Astrocyte (in vitro differentiated cells and primary cell): ENCODE results near the gene GPC3. TPM values are rescaled to one million over a fixed set of nuclear protein-coding genes. Genes with fewer than 3 reads are reported as not detected.

ENCODE experiments used
- DNase-seq: peaks from one replicate; pipeline ENCODE4 v3.0.0-alpha.2; 2010; ENCODE audit warnings: low read depth
- FAIRE-seq: peaks from 2 replicates; lab custom pipeline; 2011; peaks lifted over from hg19 to GRCh38; lab: Jason Lieb, UNC
- H2AFZ ChIP-seq: 2 replicates; pipeline ENCODE4 v1.6.0; 2012; ENCODE audit warnings: low read depth, low read length, inconsistent platforms
- H3K27ac ChIP-seq: 2 replicates; pipeline ENCODE4 v1.5.1; 2011; ENCODE audit warnings: low read depth, low read length, inconsistent platforms
- H3K27me3 ChIP-seq: 2 replicates; pipeline ENCODE4 v1.6.0; 2011; ENCODE audit warnings: low read length, inconsistent platforms; ENCODE audit not compliant: insufficient read depth
- H3K36me3 ChIP-seq: 2 replicates; pipeline ENCODE4 v1.5.1; 2011; ENCODE audit warnings: low read length, inconsistent platforms; ENCODE audit not compliant: insufficient read depth
- H3K4me1 ChIP-seq: 2 replicates; pipeline ENCODE4 v1.5.1; 2011; ENCODE audit warnings: low read length, inconsistent platforms; ENCODE audit not compliant: insufficient read depth
- H3K4me2 ChIP-seq: 2 replicates; pipeline ENCODE4 v1.6.0; 2012; ENCODE audit warnings: low read length, inconsistent platforms
- H3K4me3 ChIP-seq: 2 replicates; pipeline ENCODE4 v1.5.1; 2011; ENCODE audit warnings: low read depth, mild to moderate bottlenecking, low read length, inconsistent platforms; ENCODE audit not compliant: insufficient read depth
- H3K79me2 ChIP-seq: 2 replicates; pipeline ENCODE4 v1.6.0; 2012; ENCODE audit warnings: mild to moderate bottlenecking, low read length, inconsistent platforms; ENCODE audit not compliant: insufficient read depth
- H3K9ac ChIP-seq: 2 replicates; pipeline ENCODE4 v1.6.0; 2012; ENCODE audit warnings: mild to moderate bottlenecking, low read length, inconsistent platforms
- H3K9me3 ChIP-seq: 2 replicates; pipeline ENCODE4 v1.5.1; 2012; ENCODE audit warnings: low read depth, mild to moderate bottlenecking, low read length, inconsistent platforms; ENCODE audit not compliant: insufficient read depth
- H4K20me1 ChIP-seq: 2 replicates; pipeline ENCODE4 v1.6.0; 2012; ENCODE audit warnings: low read length, inconsistent platforms; ENCODE audit not compliant: insufficient read depth
- H3K27ac Mint-ChIP-seq: one replicate; pipeline ENCODE4 v1.8.0; 2021; ENCODE audit warnings: mild to moderate bottlenecking, mixed read lengths; ENCODE audit not compliant: unreplicated experiment
- H3K27me3 Mint-ChIP-seq: one replicate; pipeline ENCODE4 v1.8.0; 2021; ENCODE audit warnings: low read depth, mixed read lengths; ENCODE audit not compliant: unreplicated experiment
- H3K36me3 Mint-ChIP-seq: one replicate; pipeline ENCODE4 v1.8.0; 2021; ENCODE audit warnings: low read depth, mixed read lengths; ENCODE audit not compliant: unreplicated experiment
- H3K4me1 Mint-ChIP-seq: one replicate; pipeline ENCODE4 v1.8.0; 2021; ENCODE audit warnings: low read depth, mixed read lengths; ENCODE audit not compliant: unreplicated experiment
- H3K4me3 Mint-ChIP-seq: one replicate; pipeline ENCODE4 v1.8.0; 2021; ENCODE audit warnings: mild to moderate bottlenecking, moderate library complexity, mixed read lengths; ENCODE audit not compliant: unreplicated experiment
- H3K9me3 Mint-ChIP-seq: one replicate; pipeline ENCODE4 v1.8.0; 2021; ENCODE audit warnings: mild to moderate bottlenecking, mixed read lengths; ENCODE audit not compliant: unreplicated experiment
- CTCF ChIP-seq: IDR thresholded peaks from 2 replicates; pipeline ENCODE4 v1.5.1; 2011; ENCODE audit warnings: low read depth, mild to moderate bottlenecking, inconsistent platforms, low read length, moderate library complexity; ENCODE audit not compliant: insufficient read depth
- EZH2 ChIP-seq: IDR thresholded peaks from 2 replicates; pipeline ENCODE4 v1.6.1; 2012; ENCODE audit warnings: mild to moderate bottlenecking, low read length, inconsistent platforms; ENCODE audit not compliant: insufficient read depth
- total RNA-seq: library from RNA; stranded (reverse); gene quantifications from 2 replicates; pipeline ENCODE4 v1.2.1, GENCODE V29; 2021

Gene GPC3
- total RNA-seq, 1 donor from 2014 or later, result 8.2 TPM

- peak; percentile 59 for FAIRE-seq
- no peaks in the 10 kb centered on the region for H3K36me3 Mint-ChIP-seq
These were observed 424.1 kb downstream of the GPC3 start for GRCh38 chrX:133561251-133561650.

GRCh38 chrX:133559909-133560308 is 425.5 kb downstream of the GPC3 start:
- Histone ChIP-seq H3K27ac (no peak overlapping the region), H3K79me2 (no peaks in the 10 kb centered on the region), H3K4me2 (no peak overlapping the region), H4K20me1 (no peaks in the 10 kb centered on the region), H3K4me3 (no peak overlapping the region), H3K4me1 (no peaks in the 10 kb centered on the region), H3K9me3 (no peaks in the 10 kb centered on the region), H2AFZ (no peak overlapping the region), H3K36me3 (no peaks in the 10 kb centered on the region), H3K27me3 (no peaks in the 10 kb centered on the region), H3K9ac (no peak overlapping the region)
- DNase-seq (no peak), FAIRE-seq (peak; percentile 17)
- no peaks in the 10 kb centered on the region for H3K36me3 Mint-ChIP-seq
- H3K4me1 Mint-ChIP-seq, result peaks cover 5% of the 10 kb centered on the region
- peaks cover 4% of the 10 kb centered on the region for H3K9me3 Mint-ChIP-seq
- TF ChIP-seq CTCF (no peak), EZH2 (no peak)
- no peak overlapping the region for H3K4me3 Mint-ChIP-seq
- H3K27ac Mint-ChIP-seq, result peak overlapping the region; percentile 59
- H3K27me3 Mint-ChIP-seq, result peaks cover 2% of the 10 kb centered on the region

More at GRCh38 chrX:133561251-133561650, 424.1 kb downstream of the GPC3 start:
- Mint-ChIP-seq H3K27ac (no peak overlapping the region), H3K4me3 (no peak overlapping the region), H3K27me3 (peaks cover 2% of the 10 kb centered on the region), H3K9me3 (no peaks in the 10 kb centered on the region), H3K4me1 (peaks cover 5% of the 10 kb centered on the region)
- H3K27ac ChIP-seq, result no peak overlapping the region
- no peak for TF ChIP-seq EZH2
- no peak for TF ChIP-seq CTCF
- H3K27me3 ChIP-seq, result no peaks in the 10 kb centered on the region
- peak; percentile 36 for DNase-seq
- no peak overlapping the region for H3K9ac ChIP-seq
- no peaks in the 10 kb centered on the region for H3K9me3 ChIP-seq
- no peaks in the 10 kb centered on the region for H4K20me1 ChIP-seq
- H3K79me2 ChIP-seq, result no peaks in the 10 kb centered on the region
- peak overlapping the region; percentile 25 for H3K4me2 ChIP-seq
- H3K36me3 ChIP-seq, result no peaks in the 10 kb centered on the region
- H2AFZ ChIP-seq, result no peak overlapping the region
- no peaks in the 10 kb centered on the region for H3K4me1 ChIP-seq
- H3K4me3 ChIP-seq, result no peak overlapping the region

DNA sequence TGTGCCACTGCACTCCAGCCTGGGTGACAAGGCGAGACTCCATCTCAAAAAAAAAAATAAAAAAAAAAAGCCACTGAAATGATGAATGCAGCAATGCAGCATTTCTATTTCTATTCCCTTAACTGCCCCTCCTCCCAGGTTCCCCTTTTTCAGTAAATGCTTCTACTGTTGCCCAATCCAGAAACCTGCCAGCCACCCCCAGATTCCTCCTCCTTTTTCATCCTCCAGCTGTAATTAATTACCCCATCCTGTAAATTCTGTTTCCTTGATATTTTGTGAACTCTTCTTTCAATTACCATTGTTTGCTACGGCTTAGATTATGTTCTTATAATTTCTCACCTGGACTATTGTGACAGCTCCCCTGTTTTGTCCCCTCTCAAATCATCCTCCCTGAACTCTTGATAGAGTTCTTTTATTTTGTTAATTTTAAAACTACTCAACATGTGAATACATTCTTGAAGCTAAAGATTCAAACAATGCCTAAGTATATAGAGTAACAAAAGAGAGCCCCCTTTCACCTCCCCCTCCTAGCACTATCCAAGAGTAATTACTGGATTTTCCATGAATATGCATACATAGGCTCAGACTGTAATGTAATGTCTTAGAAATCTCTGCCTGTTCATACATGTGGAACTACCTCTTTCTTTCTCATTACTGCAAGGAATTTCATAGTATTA is 429.5 kb downstream of the GPC3 start:
- Mint-ChIP-seq H3K4me1 (peaks cover 5% of the 10 kb centered on the region), H3K9me3 (peaks cover 8% of the 10 kb centered on the region), H3K4me3 (no peak overlapping the region), H3K27ac (no peak overlapping the region), H3K27me3 (peaks cover 2% of the 10 kb centered on the region), H3K36me3 (no peaks in the 10 kb centered on the region)
- Histone ChIP-seq H3K4me1 (no peaks in the 10 kb centered on the region), H3K9ac (no peak overlapping the region), H3K4me3 (no peak overlapping the region), H3K27ac (no peak overlapping the region), H4K20me1 (no peaks in the 10 kb centered on the region), H3K9me3 (no peaks in the 10 kb centered on the region), H2AFZ (no peak overlapping the region), H3K36me3 (no peaks in the 10 kb centered on the region), H3K27me3 (no peaks in the 10 kb centered on the region), H3K79me2 (no peaks in the 10 kb centered on the region), H3K4me2 (no peak overlapping the region)
- TF ChIP-seq EZH2, result no peak
- no peak for TF ChIP-seq CTCF
- DNase-seq, result no peak
- peak; percentile 39 for FAIRE-seq
